ENCODE results near the gene NLRC5. TPM values are rescaled to one million over a fixed set of nuclear protein-coding genes. Genes with fewer than 3 reads are reported as not detected.

The NLRC5 gene
- total RNA-seq, 1 experiment from 2014 or later = 3.5 TPM

GRCh38 chr16:57029161-57030160 is 40.1 kb downstream of the NLRC5 start:
- DNase-seq (ENCODE audit: low read depth, low spot score) = no peak
- in situ Hi-C loops (cut with HindIII; ENCODE audit: low pct_unique_long_range_greater_than_20kb, low sequenced_read_pairs) = no loop called here

DNA sequence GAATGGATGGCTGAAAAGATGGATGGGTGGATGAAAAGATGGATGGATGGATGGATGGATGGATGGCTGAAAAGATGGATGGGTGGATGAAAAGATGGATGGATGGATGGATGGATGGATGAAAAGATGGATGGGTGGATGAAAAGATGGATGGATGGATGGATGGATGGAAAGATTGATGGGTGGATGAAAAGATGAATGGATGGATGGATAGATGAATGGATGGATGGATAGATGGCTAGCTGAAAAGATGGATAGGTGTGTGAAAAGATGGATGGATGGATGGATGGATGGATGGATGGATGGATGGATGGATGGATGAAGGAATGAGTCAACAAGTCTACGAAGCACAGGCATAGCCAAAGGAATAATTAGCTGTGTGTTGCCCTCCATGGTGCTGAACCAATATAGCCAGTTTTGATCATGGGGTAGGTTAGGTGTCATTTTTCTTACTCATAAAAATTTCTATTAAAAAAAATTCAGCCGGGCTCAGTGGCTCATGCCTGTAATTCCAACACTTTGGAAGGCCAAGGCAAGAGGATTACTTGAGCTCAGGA is 41.1 kb downstream of the NLRC5 start:
- in situ Hi-C loops (cut with HindIII; ENCODE audit: low pct_unique_long_range_greater_than_20kb, low sequenced_read_pairs) = no loop called here
- no peak for DNase-seq (ENCODE audit: low read depth, low spot score)

DNA sequence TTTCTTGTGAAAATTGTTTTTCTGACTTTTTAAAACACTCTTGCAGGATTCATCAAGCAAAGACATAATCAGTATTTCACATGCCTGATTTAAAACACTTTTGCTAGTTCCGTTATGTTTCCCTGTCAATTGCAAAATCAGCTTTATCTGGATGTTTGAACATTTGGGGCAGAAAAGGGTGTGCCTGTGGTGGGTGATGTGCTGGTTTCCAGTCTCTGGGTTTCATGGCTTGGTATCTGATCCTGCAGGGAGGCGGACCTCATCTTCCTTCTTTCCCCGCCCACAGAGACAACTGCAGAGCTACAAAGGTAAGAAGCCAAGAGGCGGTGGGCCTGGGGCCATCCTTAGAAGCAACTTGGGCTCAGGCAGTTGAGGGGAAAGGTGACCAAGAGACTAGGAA is 41.8 kb downstream of the NLRC5 start:
- in situ Hi-C loops (cut with HindIII; ENCODE audit: low pct_unique_long_range_greater_than_20kb, low sequenced_read_pairs) = no loop called here
- DNase-seq (ENCODE audit: low read depth, low spot score) = no peak

GRCh38 chr16:57032346-57032745 is 43.0 kb downstream of the NLRC5 start:
- in situ Hi-C loops (cut with HindIII; ENCODE audit: low pct_unique_long_range_greater_than_20kb, low sequenced_read_pairs) = no loop called here

DNA sequence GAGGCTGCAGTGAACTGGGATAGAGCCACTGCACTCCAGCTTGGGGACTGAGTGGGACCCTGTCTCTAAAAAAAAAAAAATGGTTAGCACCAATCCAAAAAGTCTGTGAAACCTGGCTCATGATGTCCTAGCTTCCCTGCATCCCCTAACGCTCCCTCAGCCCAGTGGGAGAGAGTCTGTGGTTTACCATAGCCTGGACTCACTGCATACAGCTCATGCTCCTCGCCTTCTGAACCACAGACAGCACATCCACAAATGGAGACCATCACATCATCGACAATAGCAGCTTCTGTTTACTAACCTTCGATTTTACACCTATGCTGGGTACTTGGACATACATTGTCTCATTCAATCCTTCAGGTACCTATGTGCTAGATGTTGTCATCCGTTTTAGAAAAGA is 43.6 kb downstream of the NLRC5 start:
- in situ Hi-C loops (cut with HindIII; ENCODE audit: low pct_unique_long_range_greater_than_20kb, low sequenced_read_pairs) = no loop called here

More at GRCh38 chr16:57032346-57032745, 43.0 kb downstream of the NLRC5 start:
- DNase-seq (ENCODE audit: low read depth, low spot score) = no peak

GRCh38 chr16:57036315-57036714 is 47.0 kb downstream of the NLRC5 start:
- in situ Hi-C loops (cut with HindIII; ENCODE audit: low pct_unique_long_range_greater_than_20kb, low sequenced_read_pairs) = no loop called here
- no peak for DNase-seq (ENCODE audit: low read depth, low spot score)

More for the DNA sequence above, 43.6 kb downstream of the NLRC5 start:
- no peak for DNase-seq (ENCODE audit: low read depth, low spot score)

DNA sequence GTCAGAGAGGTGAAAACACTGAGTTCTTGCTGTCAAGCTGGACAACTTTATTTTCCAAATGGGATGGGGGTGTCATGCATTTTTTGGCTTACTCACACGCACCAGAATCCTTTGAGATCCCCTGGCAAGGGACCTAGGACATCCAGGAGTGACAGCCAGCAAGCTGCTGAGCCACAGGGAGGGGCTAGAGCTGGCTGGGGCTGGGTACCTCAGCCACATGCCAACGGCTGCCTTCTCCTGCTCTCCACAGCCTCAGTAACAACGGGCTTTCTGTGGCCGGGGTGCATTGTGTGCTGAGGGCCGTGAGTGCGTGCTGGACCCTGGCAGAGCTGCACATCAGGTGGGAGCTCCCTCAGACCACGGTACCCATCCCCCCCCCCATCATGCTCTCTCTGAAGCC is 47.6 kb downstream of the NLRC5 start:
- DNase-seq (ENCODE audit: low read depth, low spot score) = no peak
- in situ Hi-C loops (cut with HindIII; ENCODE audit: low pct_unique_long_range_greater_than_20kb, low sequenced_read_pairs) = no loop called here

DNA sequence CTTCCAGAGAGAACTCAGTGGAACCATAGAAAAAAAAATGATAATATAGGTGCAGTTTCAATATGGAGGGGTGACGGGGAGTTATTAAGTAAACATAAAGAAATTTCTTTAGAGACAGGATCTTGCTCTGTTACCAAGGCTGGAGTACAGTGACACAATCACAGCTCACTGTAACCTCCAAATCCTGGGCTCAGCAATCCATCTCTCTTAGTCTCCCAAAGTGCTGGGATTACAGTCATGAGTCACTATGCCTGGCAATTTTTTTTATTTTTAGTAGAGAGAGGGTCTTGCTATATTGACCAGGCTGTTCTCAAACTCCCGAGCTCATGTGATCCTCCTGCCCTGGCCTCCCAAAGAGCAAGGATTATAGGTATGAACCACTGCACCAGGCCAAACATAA is 48.8 kb downstream of the NLRC5 start:
- in situ Hi-C loops (cut with HindIII; ENCODE audit: low pct_unique_long_range_greater_than_20kb, low sequenced_read_pairs) = no loop called here
- DNase-seq (ENCODE audit: low read depth, low spot score) = no peak

GRCh38 chr16:57039148-57039812 is 49.9 kb downstream of the NLRC5 start:
- in situ Hi-C loops (cut with HindIII; ENCODE audit: low pct_unique_long_range_greater_than_20kb, low sequenced_read_pairs) = no loop called here
- no peak for DNase-seq (ENCODE audit: low read depth, low spot score)

- in situ Hi-C loops (cut with HindIII; ENCODE audit: low pct_unique_long_range_greater_than_20kb, low sequenced_read_pairs) = no loop called here
- no peak for DNase-seq (ENCODE audit: low read depth, low spot score)
These were observed 52.1 kb downstream of the NLRC5 start for GRCh38 chr16:57041182-57042156.

- no peak for DNase-seq (ENCODE audit: low read depth, low spot score)
- in situ Hi-C loops (cut with HindIII; ENCODE audit: low pct_unique_long_range_greater_than_20kb, low sequenced_read_pairs) = no loop called here
These were observed 53.1 kb downstream of the NLRC5 start for GRCh38 chr16:57042157-57043111.

GRCh38 chr16:57043248-57043647 is 53.9 kb downstream of the NLRC5 start:
- in situ Hi-C loops (cut with HindIII; ENCODE audit: low pct_unique_long_range_greater_than_20kb, low sequenced_read_pairs) = no loop called here
- no peak for DNase-seq (ENCODE audit: low read depth, low spot score)

GRCh38 chr16:57044931-57045693 is 55.8 kb downstream of the NLRC5 start:
- in situ Hi-C loops (cut with HindIII; ENCODE audit: low pct_unique_long_range_greater_than_20kb, low sequenced_read_pairs) = no loop called here

DNA sequence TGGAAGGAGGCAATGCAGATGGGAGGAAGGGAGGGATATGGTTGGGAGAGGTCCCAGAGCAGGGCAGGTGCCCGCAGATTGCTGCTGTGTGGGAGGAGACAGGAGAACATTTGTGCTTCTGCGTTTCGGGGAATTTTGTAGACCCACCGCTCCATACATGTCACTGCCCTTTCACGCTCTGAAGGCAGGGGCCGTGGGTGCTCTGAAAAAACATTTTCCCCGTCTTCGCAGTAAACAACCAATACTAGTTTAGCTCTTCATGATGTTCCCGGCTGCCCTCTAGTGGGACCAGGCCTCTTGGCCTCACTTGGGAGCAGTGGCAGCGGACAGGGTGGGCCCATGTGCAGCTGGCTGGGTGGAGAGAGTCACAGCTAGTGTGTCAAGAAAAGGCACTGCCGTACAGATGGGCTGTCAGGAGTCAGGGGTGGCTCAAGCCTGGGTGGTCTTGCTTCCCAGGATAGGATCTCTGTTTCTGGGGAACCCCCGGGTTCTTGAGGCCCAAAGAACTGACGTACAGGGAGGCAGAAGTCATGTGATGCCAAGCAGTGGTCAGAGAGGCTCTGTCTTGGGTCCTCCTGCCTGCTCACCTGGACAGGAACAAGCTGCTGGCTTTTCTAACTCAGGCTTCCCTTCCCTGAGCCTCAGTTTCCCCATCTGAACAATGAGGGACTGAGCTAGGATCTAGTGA is 56.5 kb downstream of the NLRC5 start:
- in situ Hi-C loops (cut with HindIII; ENCODE audit: low pct_unique_long_range_greater_than_20kb, low sequenced_read_pairs) = no loop called here
- DNase-seq (ENCODE audit: low read depth, low spot score) = peak; percentile 71

More at GRCh38 chr16:57044931-57045693, 55.8 kb downstream of the NLRC5 start:
- no peak for DNase-seq (ENCODE audit: low read depth, low spot score)

- DNase-seq (ENCODE audit: low read depth, low spot score) = no peak
- in situ Hi-C loops (cut with HindIII; ENCODE audit: low pct_unique_long_range_greater_than_20kb, low sequenced_read_pairs) = no loop called here
These were observed 58.7 kb downstream of the NLRC5 start for GRCh38 chr16:57048095-57048494.

Data from SK-MEL-5 (cell line).